Measurements from ENCODE around the gene VPS52. TPM values are rescaled to one million over a fixed set of nuclear protein-coding genes. Genes with fewer than 3 reads are reported as not detected.

The VPS52 gene
- total and polyA plus RNA-seq, 9 of the 15 experiments (the other 6 are each of a cell fraction or from before 2014, with no cell fraction given), result 24.4 to 103 (median 40.2) TPM

GRCh38 chr6:33248932-33249731 is 22.5 kb downstream of the VPS52 start (continued):
- TF ChIP-seq MAZ (CRISPR knock-in tag; conservative IDR thresholded peaks at IDR 0.05 in 1 of 2, IDR thresholded peaks at IDR 0.05 in 1 of 2) (peak in 1 of 2 experiments; percentile 8; a peak in 1 of 4 replicates), ZNF518B (CRISPR knock-in tag; IDR thresholded peaks at IDR 0.05) (no peak), NFATC3 (IDR thresholded peaks at IDR 0.05) (no peak), CREBBP (IDR thresholded peaks at IDR 0.05; ENCODE audit: low read depth, low read length) (no peak), DMBX1 (CRISPR knock-in tag; IDR thresholded peaks at IDR 0.05; ENCODE audit: borderline replicate concordance) (0 out of 2 replicates have a peak, but pooled peaks have one; percentile 60), ZNF140 (CRISPR knock-in tag; IDR thresholded peaks at IDR 0.05) (no peak), CBX1 (IDR thresholded peaks at IDR 0.05; ENCODE audit: low read depth) (peak; percentile 24; the same call in 1 of the 2 replicates), E4F1 (CRISPR knock-in tag; IDR thresholded peaks at IDR 0.05; ENCODE audit: borderline replicate concordance) (no peak), ATF2 (CRISPR knock-in tag; IDR thresholded peaks at IDR 0.05) (no peak), TEAD4 (IDR thresholded peaks at IDR 0.05; ENCODE audit: low read length) (no peak; the same call in 1 of the 2 replicates), TEAD4 (CRISPR knock-in tag; IDR thresholded peaks at IDR 0.05; ENCODE audit: borderline replicate concordance) (no peak), MEF2D (tag; conservative IDR thresholded peaks at IDR 0.05; ENCODE audit: low read depth) (no peak), TCF3 (CRISPR knock-in tag; IDR thresholded peaks at IDR 0.05) (peak; percentile 21; the same call in 1 of the 2 replicates), MAX (CRISPR knock-in tag; IDR thresholded peaks at IDR 0.05) (peak; percentile 82), KDM5B (IDR thresholded peaks at IDR 0.05; ENCODE audit: insufficient replicate concordance, low read depth, low read length) (peak; percentile 88), DDX20 (tag; IDR thresholded peaks at IDR 0.05; ENCODE audit: low read depth) (no peak), ZBTB33 (CRISPR knock-in tag; IDR thresholded peaks at IDR 0.05) (no peak)
